Coronary artery (tissue), 2 donors: ENCODE data around the gene ZCCHC7.

Source experiments
- DNase-seq: peaks from one replicate; pipeline ENCODE4 v3.0.0-alpha.2; 2017; ENCODE audit warnings: low spot score
- H3K27ac ChIP-seq, 2 donors: fragments of 200-600 bp; sonication (generic); one replicate each; pipeline ENCODE4 v1.5.1; 2016 to 2019
- H3K4me3 ChIP-seq: fragments of 200-600 bp; sonication (generic); 2 replicates; pipeline ENCODE4 v1.5.1; 2016; ENCODE audit warnings: mild to moderate bottlenecking, moderate library complexity
- TF ChIP-seq, protein P1 (sequence below): fragments of 200-600 bp; sonication (generic); IDR thresholded peaks from one replicate; pipeline ENCODE4 v1.5.1; 2019; ENCODE audit warnings: antibody characterized with exemption

The ZCCHC7 gene

DNA sequence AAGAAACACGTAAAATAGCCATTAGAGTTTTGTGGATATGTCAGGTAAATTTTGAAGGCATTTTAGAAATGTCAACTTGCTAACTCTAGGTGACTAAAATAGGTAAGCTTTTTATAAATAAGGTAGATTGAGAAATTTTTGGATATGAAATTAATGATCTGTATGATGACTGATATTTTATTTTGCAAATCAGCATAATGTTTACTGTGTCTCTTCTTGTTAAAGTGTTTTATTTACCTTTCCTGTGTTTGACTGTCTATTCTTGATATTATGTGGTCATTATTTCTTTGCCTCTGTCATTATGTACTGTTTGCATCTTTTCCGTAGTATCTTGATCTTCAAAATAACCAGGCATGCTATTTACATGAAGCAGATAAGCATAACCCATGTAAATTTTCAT is 58.4 kb downstream of the ZCCHC7 start:
- TF ChIP-seq, protein P1, sequence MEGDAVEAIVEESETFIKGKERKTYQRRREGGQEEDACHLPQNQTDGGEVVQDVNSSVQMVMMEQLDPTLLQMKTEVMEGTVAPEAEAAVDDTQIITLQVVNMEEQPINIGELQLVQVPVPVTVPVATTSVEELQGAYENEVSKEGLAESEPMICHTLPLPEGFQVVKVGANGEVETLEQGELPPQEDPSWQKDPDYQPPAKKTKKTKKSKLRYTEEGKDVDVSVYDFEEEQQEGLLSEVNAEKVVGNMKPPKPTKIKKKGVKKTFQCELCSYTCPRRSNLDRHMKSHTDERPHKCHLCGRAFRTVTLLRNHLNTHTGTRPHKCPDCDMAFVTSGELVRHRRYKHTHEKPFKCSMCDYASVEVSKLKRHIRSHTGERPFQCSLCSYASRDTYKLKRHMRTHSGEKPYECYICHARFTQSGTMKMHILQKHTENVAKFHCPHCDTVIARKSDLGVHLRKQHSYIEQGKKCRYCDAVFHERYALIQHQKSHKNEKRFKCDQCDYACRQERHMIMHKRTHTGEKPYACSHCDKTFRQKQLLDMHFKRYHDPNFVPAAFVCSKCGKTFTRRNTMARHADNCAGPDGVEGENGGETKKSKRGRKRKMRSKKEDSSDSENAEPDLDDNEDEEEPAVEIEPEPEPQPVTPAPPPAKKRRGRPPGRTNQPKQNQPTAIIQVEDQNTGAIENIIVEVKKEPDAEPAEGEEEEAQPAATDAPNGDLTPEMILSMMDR = no peak
- H3K4me3 ChIP-seq = no peak overlapping the region
- no peak overlapping the region for H3K27ac ChIP-seq
- DNase-seq = no peak

DNA sequence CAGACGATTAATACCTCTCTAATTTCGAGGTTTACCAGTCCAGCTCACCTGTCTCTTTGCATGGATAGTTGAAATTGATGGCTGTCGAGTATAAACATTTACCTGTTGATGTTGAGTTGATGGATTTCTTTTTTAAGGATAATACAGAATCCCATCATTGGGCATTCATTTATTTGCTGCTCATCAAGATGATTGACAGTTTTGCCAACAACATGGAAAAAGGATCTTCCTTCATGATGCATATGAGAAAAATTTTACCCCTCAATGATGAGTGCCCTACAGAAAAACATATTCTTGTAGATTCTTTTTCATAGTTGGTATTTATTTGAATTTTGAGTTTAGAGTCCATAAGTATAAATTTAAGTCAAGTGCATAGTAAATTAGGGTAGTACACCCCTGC is 59.2 kb downstream of the ZCCHC7 start:
- H3K27ac ChIP-seq = no peak overlapping the region

DNA sequence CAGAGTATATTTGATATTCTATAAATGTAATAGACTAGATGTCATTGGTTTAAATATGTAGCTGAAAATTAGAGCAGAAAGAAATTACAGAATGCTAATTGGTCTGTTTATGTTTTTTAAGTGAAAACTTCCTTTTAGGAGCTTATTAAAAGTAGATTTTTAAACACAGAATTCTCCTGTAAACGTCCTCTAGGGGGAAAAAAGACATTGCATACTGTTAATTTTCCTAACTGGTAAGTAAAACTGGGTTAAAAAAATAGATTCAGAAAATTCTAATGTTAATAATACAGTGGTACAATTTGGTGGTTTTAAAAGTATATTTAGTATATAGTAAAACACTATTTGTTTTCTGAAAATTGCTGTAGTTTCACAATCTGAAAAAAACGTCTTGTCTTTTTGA is 59.8 kb downstream of the ZCCHC7 start:
- TF ChIP-seq, protein P1 = no peak

More for the DNA sequence above, 59.2 kb downstream of the ZCCHC7 start:
- no peak overlapping the region for H3K4me3 ChIP-seq
- TF ChIP-seq, protein P1 = no peak
- DNase-seq = no peak

DNA sequence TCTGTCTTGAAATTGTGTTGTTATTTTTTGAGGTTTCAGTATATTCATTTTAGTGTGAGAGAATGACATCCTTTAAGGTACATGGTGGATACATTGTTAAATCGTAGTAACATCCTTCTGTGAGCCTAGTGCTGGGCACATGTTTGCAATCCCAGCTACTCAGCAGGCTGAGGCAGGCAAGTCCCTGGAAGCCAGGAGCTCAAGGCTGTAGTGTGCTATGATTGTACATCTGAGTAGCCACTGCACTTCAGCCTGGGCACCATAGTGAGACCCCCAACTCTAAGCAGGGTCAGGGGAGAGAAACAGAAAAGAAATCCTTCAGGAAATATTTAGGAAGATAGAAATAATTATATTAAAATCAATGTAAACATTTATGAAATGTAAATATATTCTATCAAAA is 62.3 kb downstream of the ZCCHC7 start:
- no peak overlapping the region for H3K27ac ChIP-seq
- no peak for DNase-seq
- TF ChIP-seq, protein P1 = no peak
- no peak overlapping the region for H3K4me3 ChIP-seq

More for the DNA sequence above, 59.8 kb downstream of the ZCCHC7 start:
- no peak overlapping the region for H3K27ac ChIP-seq
- H3K4me3 ChIP-seq = no peak overlapping the region
- DNase-seq = no peak

DNA sequence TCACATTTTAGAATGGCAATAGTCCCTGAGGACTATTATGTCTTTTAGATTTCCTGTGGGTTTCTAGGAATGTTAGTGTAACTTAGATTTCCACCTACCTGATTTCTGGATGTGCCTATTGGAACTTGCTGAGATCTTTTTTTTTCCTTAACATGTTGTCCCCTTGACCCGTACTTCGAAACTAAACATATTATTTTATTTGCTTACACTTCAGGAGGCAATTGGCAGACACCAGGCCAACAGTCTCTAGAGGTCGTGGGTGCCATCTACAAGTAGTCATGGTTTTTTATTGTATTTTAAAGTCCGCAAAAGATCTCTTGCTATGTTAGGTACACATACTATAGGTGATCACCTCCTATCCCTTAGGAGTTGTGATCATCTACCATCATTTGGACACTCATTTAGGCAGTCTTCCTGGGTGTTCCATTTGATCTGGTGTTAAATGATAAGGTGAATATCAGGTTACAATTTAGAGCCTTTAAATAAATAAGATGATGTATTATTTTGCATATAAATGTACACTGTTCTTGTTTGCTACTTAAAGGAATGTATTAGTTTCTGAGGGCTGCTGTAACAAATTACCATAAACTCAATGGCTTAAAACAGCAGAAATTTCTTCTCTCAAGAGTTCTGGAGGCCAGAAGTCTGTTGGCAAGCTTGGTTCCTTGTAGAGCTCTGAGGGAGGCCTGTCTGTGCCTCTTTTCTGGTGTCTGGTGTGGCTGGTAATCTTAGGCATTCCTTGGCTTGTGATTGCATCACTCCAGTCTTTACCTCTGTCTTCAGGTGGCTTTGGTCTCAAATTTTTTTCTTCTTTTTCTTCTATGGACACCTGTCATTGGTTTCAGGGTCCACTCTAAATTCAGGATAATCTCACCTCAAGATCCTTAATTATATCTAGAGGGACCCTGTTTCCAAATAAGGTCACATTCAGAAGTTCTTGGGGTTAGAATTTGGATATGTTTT is 64.8 kb downstream of the ZCCHC7 start:
- no peak overlapping the region for H3K27ac ChIP-seq
- TF ChIP-seq, protein P1 = no peak
- H3K4me3 ChIP-seq = no peak overlapping the region
- no peak for DNase-seq

DNA sequence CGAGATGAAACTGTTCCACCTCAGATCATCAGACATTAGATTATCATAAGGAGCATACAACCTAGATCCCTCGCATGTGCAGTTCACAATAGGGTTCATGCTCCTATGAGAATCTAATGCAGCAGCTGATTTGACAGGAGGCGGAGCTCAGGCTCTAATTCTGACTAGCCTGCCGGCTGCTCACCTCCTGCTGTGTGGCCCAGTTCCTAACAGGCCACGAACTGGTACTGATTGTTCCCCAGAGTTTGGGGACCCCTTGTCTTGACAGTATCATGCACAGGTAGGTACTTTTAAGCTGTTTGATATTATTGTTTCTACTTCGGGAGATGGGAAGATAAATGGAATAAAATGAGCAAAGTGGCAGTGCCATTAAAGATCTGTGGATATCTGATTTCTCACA is 66.9 kb downstream of the ZCCHC7 start:
- TF ChIP-seq, protein P1 = no peak
- Histone ChIP-seq H3K27ac (no peak overlapping the region), H3K4me3 (no peak overlapping the region)
- no peak for DNase-seq
